Right lobe of liver (tissue), 6 donors: Measurements from ENCODE around the gene SPNS2. TPM values are rescaled to one million over a fixed set of nuclear protein-coding genes. Genes with fewer than 3 reads are reported as not detected.

Experiments used
- ATAC-seq, 4 donors: fragments of 200-7000 bp; cut with Tn5 transposase; one replicate each; pipeline ENCODE4 v1.9.1; 2020; ENCODE audit warnings: mild to moderate bottlenecking in 4 of 4, moderate library complexity in 4 of 4
- DNase-seq, 3 donors: peaks; one replicate each; pipeline ENCODE4 v3.0.0-alpha.2; 2020
- H3K27ac ChIP-seq, 3 donors: fragments of 200-600 bp; one replicate each; pipeline ENCODE4 v1.8.0; 2022
- H3K27me3 ChIP-seq, 2 donors: fragments of 200-600 bp; one replicate each; pipeline ENCODE4 v1.8.0; 2022
- H3K36me3 ChIP-seq, 4 donors: fragments of 200-600 bp; sonication (generic) in 1 of 4; one replicate each; pipeline versions ENCODE4 v1.5.1 to v1.8.0; 2017 to 2022; ENCODE audit warnings: control low read depth in 1 of 4
- H3K4me1 ChIP-seq, 4 donors: fragments of 200-600 bp; sonication (generic) in 1 of 4; one replicate each; pipeline versions ENCODE4 v1.5.1 to v1.8.0; 2017 to 2022; ENCODE audit warnings: control low read depth in 1 of 4
- H3K4me3 ChIP-seq, 3 donors: fragments of 200-600 bp; one replicate each; pipeline ENCODE4 v1.8.0; 2022
- H3K9me3 ChIP-seq, 4 donors: fragments of 200-600 bp; sonication (generic) in 1 of 4; one replicate each; pipeline versions ENCODE4 v1.5.1 to v1.8.0; 2017 to 2022; ENCODE audit warnings: control low read depth in 1 of 4
- POLR2A ChIP-seq: fragments of 450-650 bp; IDR thresholded peaks from one replicate; pipeline ENCODE4 v1.6.1; 2017; ENCODE audit warnings: antibody characterized with exemption, mild to moderate bottlenecking
- WGBS: methylation state at CpG from one replicate; pipeline ENCODE4 v1.1.6; 2018; ENCODE audit warnings: low coverage, low lambda C conversion rate; ENCODE audit not compliant: insufficient coverage; ENCODE audit errors: missing lambda C conversion rate; 5-methylcytosine and 5-hydroxymethylcytosine counted together
- intact Hi-C, 2 donors: fragments of 100-400 bp; cut with DNase I; formaldehyde crosslinking; loops; one replicate each; pipeline versions ENCODE4 v1.11.2 to v1.14.1; 2022
- total RNA-seq, 6 experiments: library from RNA; depleted of rRNA in 2 of 6; stranded (reverse); fragments of >200 nt in 2 of 6; fragmentation: NEBNext Ultra II Directional in 3 of 6; extraction: Animal tissue kit (Norgen Biotek cat#: 25700) in 3 of 6; gene quantifications; one replicate each; pipeline versions ENCODE4 v1.1.0 to v1.2.4, GENCODE V29; 2016 to 2023
- TF ChIP-seq, protein P1 (sequence below), 4 donors: fragments of 200-600 bp in 3 of 4; fragments of 450-650 bp in 1 of 4; IDR thresholded peaks; one replicate each; pipeline versions ENCODE4 v1.5.1 to v1.8.0; 2016 to 2022; ENCODE audit warnings: antibody characterized with exemption in 4 of 4, mild to moderate bottlenecking in 2 of 4
- donor health status: DM: no; HTN: yes; CAD: no.
- donor health status: DM: no; HTN: no; CAD: no.
- donor health status: DM: no; HTN: no; CAD: no.
- donor health status: DM: no; HTN: yes; CAD: no.
- donor health status: DM: no; HTN: yes; CAD: no.

Gene SPNS2
- total RNA-seq, 6 experiments from 2014 or later = 3.0 to 12.4 (median 7.3) TPM

DNA sequence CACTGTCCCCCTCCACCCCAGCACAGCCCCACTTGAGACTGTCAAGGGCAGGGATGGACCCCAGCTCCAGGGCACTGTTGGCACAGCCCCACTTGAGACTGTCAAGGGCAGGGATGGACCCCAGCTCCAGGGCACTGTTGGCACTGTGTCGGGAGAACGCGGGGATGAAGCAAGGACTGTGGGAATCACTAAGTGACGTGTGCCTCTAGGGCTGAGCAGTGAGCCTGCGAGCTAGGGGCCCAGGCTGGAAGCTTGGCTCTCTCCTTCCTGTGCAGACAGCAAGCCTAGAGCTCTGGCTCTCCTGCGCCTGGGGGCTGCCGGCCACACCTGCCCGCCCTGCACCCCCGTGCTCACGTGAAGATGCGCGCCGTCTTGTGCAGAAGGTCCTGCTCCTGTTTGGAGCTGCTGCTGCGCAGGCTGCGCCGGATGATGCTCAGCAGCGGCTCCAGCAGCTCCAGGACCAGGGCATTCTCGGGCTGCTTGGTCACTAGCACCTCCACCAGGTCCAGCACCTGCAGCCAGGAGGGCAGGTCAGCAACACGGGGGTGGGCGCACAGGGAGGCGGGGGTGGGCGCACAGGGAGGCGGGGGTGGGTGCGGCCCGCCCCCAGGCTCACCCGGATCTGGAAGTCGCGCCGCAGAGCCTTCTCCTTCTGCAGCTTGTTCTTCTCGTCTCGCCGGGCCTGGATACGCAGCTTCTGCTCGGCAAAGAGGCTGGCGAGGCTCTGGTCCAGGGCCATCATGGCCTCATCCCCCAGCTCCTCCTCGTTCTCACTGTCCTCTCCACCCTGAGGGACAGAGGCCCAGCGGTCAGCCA lies 45.7 kb downstream of the SPNS2 start:
- Histone ChIP-seq H3K4me3 (no peak overlapping the region), H3K9me3 (no peaks in the 10 kb centered on the region), H3K4me1 (no peaks in the 10 kb centered on the region), H3K27ac (no peak overlapping the region), H3K27me3 (no peaks in the 10 kb centered on the region), H3K36me3 (peaks cover 0 to 53% (median 15%) of the 10 kb centered on the region in 4 donors)
- DNase-seq (peak in 1 of 3 donors; percentile 46), ATAC-seq (no peak)
- TF ChIP-seq POLR2A = no peak
- TF ChIP-seq, protein P1, sequence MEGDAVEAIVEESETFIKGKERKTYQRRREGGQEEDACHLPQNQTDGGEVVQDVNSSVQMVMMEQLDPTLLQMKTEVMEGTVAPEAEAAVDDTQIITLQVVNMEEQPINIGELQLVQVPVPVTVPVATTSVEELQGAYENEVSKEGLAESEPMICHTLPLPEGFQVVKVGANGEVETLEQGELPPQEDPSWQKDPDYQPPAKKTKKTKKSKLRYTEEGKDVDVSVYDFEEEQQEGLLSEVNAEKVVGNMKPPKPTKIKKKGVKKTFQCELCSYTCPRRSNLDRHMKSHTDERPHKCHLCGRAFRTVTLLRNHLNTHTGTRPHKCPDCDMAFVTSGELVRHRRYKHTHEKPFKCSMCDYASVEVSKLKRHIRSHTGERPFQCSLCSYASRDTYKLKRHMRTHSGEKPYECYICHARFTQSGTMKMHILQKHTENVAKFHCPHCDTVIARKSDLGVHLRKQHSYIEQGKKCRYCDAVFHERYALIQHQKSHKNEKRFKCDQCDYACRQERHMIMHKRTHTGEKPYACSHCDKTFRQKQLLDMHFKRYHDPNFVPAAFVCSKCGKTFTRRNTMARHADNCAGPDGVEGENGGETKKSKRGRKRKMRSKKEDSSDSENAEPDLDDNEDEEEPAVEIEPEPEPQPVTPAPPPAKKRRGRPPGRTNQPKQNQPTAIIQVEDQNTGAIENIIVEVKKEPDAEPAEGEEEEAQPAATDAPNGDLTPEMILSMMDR (IDR thresholded peaks at IDR 0.05) = no peak
- intact Hi-C loops = loop anchor here in 1 of 2 donors (10.0 kb wide), 1 partner anchor 120 kb away; no protein-coding TSS in a partner anchor
- 85% methylated on average over 5 of the region's 37 CpGs for WGBS

- ATAC-seq = no peak
- no peak overlapping the region for H3K27ac ChIP-seq
- no peaks in the 10 kb centered on the region for H3K27me3 ChIP-seq
- H3K4me3 ChIP-seq = no peak overlapping the region
- no peak for DNase-seq
- no peaks in the 10 kb centered on the region for H3K4me1 ChIP-seq
- H3K36me3 ChIP-seq = peaks cover 0 to 53% (median 16%) of the 10 kb centered on the region in 4 donors
- TF ChIP-seq POLR2A = no peak
- TF ChIP-seq, protein P1 (IDR thresholded peaks at IDR 0.05) = no peak
- no peaks in the 10 kb centered on the region for H3K9me3 ChIP-seq
- intact Hi-C loops = loop anchor here in 1 of 2 donors (10.0 kb wide), 1 partner anchor 120 kb away; no protein-coding TSS in a partner anchor
- 94% methylated on average over 9 of the region's 18 CpGs for WGBS
These were observed 46.2 kb downstream of the SPNS2 start for GRCh38 chr17:4544951-4545216.

GRCh38 chr17:4545217-4545951 lies 46.7 kb downstream of the SPNS2 start:
- intact Hi-C loops = loop anchor here in 1 of 2 donors (10.0 kb wide), 1 partner anchor 121 kb away; no protein-coding TSS in a partner anchor
- TF ChIP-seq POLR2A = no peak
- TF ChIP-seq, protein P1 (IDR thresholded peaks at IDR 0.05) = no peak
- Histone ChIP-seq H3K27ac (no peak overlapping the region), H3K36me3 (peaks cover 0 to 50% (median 18%) of the 10 kb centered on the region in 4 donors), H3K9me3 (no peaks in the 10 kb centered on the region), H3K4me1 (no peaks in the 10 kb centered on the region), H3K4me3 (no peak overlapping the region), H3K27me3 (no peaks in the 10 kb centered on the region)
- DNase-seq (peak in 1 of 3 donors; percentile 48), ATAC-seq (no peak)
- WGBS = 66% methylated on average over 5 of the region's 32 CpGs

DNA sequence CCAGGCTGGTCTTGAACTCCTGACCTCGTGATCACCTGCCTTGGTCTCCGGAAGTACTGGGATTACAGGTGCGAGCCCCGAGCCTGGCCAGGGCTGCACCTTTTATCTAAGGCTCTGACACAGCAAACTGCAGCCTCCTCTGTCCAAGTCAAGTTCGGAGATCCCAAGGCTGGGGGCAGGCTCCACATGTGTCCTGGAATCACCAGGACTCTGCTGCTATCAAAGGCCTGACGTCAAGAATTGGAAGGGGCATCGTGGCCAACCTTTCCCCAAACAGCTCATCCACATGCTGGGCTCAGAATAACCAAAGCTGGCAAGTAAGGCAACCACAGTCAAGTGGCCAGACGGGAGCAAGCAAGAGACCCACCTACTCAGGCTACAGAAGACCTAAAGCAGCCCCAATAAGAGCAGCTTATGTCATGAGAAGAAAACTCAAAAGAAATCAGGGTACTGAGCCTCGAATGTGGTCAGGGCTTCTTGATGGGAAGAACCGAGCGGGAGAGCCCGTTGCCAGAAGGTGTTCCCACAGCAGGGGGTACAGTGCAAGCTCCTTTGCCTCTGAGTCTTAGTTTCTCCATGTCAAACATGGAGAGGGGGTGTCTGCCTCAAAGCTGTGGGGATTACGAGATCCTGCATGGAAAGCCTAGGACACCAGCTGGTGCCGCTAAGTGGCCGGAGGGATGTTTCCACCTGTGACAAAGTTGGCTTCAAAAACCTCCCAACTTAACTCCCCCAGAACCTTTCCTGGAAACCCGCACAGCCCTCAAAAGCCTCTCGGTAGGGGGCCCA lies 48.6 kb downstream of the SPNS2 start:
- no peak overlapping the region for H3K27ac ChIP-seq
- H3K27me3 ChIP-seq = no peaks in the 10 kb centered on the region
- TF ChIP-seq, protein P1 (IDR thresholded peaks at IDR 0.05) = no peak
- no peak for TF ChIP-seq POLR2A
- ATAC-seq (no peak), DNase-seq (no peak)
- no peaks in the 10 kb centered on the region for H3K4me1 ChIP-seq
- no peaks in the 10 kb centered on the region for H3K9me3 ChIP-seq
- WGBS = 81% methylated on average over 7 of the region's 17 CpGs
- peaks cover 0 to 61% (median 19%) of the 10 kb centered on the region in 4 donors for H3K36me3 ChIP-seq
- H3K4me3 ChIP-seq = no peak overlapping the region
- intact Hi-C loops = loop anchor here in 1 of 2 donors (10.0 kb wide), 1 partner anchor 123 kb away; no protein-coding TSS in a partner anchor
